ENCODE measurements around the gene CIB1.

CIB1 gene

GRCh38 chr15:90214553-90215196, 19.1 kb downstream of the CIB1 start:
- DNase-seq (ENCODE audit: low read depth): no peak

GRCh38 chr15:90213818-90214204, 19.9 kb downstream of the CIB1 start:
- no peak for DNase-seq (ENCODE audit: low read depth)

- DNase-seq (ENCODE audit: low read depth): no peak
Measured at GRCh38 chr15:90213122-90213817, 20.5 kb downstream of the CIB1 start.

GRCh38 chr15:90212221-90213098, 21.3 kb downstream of the CIB1 start:
- no peak for DNase-seq (ENCODE audit: low read depth)

GRCh38 chr15:90211440-90212143, 22.1 kb downstream of the CIB1 start:
- DNase-seq (ENCODE audit: low read depth): no peak

- no peak for DNase-seq (ENCODE audit: low read depth)
Measured at GRCh38 chr15:90211009-90211408, 22.7 kb downstream of the CIB1 start.

- no peak for DNase-seq (ENCODE audit: low read depth)
Measured at GRCh38 chr15:90210593-90210992, 23.1 kb downstream of the CIB1 start.

- no peak for DNase-seq (ENCODE audit: low read depth)
Measured at GRCh38 chr15:90209591-90209990, 24.1 kb downstream of the CIB1 start.

- no peak for DNase-seq (ENCODE audit: low read depth)
Measured at GRCh38 chr15:90208356-90208755, 25.4 kb downstream of the CIB1 start.

- DNase-seq (ENCODE audit: low read depth): no peak
Measured at GRCh38 chr15:90207252-90207651, 26.5 kb downstream of the CIB1 start.

GRCh38 chr15:90205886-90206285, 27.9 kb downstream of the CIB1 start:
- no peak for DNase-seq (ENCODE audit: low read depth)

- DNase-seq (ENCODE audit: low read depth): no peak
Measured at GRCh38 chr15:90205050-90205848, 28.5 kb downstream of the CIB1 start.

GRCh38 chr15:90203922-90204321, 29.8 kb downstream of the CIB1 start:
- DNase-seq (ENCODE audit: low read depth): no peak

GRCh38 chr15:90203473-90203872, 30.3 kb downstream of the CIB1 start:
- no peak for DNase-seq (ENCODE audit: low read depth)

GRCh38 chr15:90202929-90203328, 30.8 kb downstream of the CIB1 start:
- DNase-seq (ENCODE audit: low read depth): no peak

- no peak for DNase-seq (ENCODE audit: low read depth)
Measured at GRCh38 chr15:90201944-90202375, 31.8 kb downstream of the CIB1 start.

GRCh38 chr15:90201130-90201943, 32.4 kb downstream of the CIB1 start, which contains the start of gene SEMA4B:
Gene SEMA4B (plus strand): TSS chr15:90201330. CDS start chr15:90201579, 249 bp downstream.
- DNase-seq (ENCODE audit: low read depth): peak; percentile 42

- no peak for DNase-seq (ENCODE audit: low read depth)
Measured at GRCh38 chr15:90200534-90201129, 33.1 kb downstream of the CIB1 start.

- no peak for DNase-seq (ENCODE audit: low read depth)
Measured at GRCh38 chr15:90194655-90195054, 39.1 kb downstream of the CIB1 start.

Measured in stimulated activated CD8-positive, alpha-beta memory T cell treated with anti-CD3 and anti-CD28 coated beads, Interleukin-15, amount 100 ng/mL, for 24 hours (primary cell).